ENCODE measurements around the gene TXNL4B.
"Not testable (repeated sequence)": the region's sequence is repeated elsewhere in the genome, so short reads cannot be mapped to it uniquely, and the experiment has no call there.

TXNL4B gene

GRCh38 chr16:72073560-72074230 lies 19.7 kb downstream of the TXNL4B start:
- no peak for DNase-seq (ENCODE audit: low read depth in 2 of 2)

GRCh38 chr16:72072514-72073342 lies 20.7 kb downstream of the TXNL4B start:
- DNase-seq (ENCODE audit: low read depth in 2 of 2): no peak

DNA sequence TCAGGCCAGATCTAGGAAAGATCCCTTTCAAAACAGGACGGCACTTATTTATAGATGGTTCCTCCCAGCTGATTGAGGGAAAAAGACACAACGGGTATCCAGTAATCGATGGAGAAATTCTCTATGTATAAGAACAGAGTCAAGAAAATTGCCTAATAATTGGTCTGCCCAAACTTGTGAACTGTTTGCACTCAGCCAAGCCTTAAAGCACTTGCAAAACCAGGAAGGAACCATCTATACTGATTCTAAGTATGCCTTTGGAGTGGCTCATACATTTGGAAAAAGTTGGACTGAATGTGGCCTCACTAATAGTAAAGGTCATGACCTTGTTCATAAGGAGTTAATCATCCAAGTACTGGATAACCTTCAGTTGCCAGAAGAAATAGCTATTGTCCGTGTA lies 24.5 kb downstream of the TXNL4B start:
- DNase-seq (ENCODE audit: low read depth in 2 of 2): no peak

DNA sequence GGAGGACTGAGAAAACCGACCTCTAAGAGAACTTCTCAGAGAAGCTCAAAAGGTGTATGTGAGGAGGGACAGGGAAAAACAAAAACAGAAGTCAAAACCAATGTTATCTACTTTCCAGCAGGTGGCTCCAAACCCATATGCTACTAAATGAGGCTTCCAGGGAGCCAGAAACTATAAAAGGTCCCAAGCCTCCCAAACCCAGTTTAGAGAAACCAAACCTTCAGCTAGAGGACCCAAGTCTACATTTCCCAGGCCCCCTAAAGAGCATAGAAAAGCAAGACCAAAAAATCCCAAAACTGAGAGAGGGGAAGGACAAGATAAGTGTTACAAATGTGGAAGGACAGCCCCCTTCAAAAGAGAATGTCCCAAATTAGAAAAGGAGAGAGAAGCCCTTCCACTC lies 26.7 kb downstream of the TXNL4B start:
- no peak for DNase-seq (ENCODE audit: low read depth in 2 of 2)

DNA sequence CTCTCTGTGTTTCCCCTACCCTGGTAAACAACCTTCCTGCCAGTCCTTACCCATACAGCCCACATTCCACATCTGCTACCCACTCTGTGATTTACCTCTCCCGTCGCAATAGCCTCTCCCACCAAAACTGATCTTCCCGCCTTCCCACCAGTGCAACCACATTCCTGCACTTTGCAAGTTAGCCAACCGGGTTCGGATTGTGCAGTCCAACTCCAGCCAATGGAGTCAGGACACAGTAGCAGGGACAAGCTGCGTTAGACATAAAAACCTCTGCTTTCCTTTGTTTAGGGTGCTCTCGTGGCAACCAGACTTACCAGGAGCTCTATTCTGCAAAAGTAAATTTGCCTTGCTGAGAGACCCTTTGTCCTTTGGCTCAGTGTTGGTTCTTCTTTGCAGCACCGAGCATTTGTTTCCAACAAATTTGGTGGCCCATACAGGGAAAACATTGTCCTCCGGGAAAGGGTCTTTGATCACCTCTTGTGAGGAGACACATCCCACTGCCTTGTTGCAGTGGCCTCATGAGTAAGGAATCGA lies 29.0 kb downstream of the TXNL4B start:
- DNase-seq (ENCODE audit: low read depth in 2 of 2): no peak

GRCh38 chr16:72061564-72061963 lies 31.9 kb downstream of the TXNL4B start:
- DNase-seq (ENCODE audit: low read depth in 2 of 2): no peak

DNA sequence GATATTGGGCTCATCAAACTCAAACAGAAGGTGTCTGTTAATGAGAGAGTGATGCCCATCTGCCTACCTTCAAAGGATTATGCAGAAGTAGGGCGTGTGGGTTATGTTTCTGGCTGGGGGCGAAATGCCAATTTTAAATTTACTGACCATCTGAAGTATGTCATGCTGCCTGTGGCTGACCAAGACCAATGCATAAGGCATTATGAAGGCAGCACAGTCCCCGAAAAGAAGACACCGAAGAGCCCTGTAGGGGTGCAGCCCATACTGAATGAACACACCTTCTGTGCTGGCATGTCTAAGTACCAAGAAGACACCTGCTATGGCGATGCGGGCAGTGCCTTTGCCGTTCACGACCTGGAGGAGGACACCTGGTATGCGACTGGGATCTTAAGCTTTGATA lies 33.0 kb downstream of the TXNL4B start:
- no peak for DNase-seq (ENCODE audit: low read depth in 2 of 2)

DNA sequence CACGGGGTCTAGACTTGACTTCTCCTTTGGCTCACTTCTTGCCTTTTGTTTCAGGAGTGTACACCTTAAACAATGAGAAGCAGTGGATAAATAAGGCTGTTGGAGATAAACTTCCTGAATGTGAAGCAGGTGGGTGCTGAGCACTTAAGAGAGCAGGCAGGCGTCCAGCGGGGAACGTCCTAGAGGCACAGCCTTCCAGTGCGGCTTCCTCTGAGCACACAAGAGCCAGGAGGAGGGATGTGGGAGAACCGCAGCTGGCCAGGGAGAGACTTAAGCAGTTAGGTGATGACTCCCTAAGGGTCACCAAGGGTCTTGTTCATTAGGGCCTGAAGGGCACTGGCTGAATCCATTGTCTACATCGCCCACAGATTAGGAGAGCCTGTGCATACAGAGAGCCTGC lies 34.4 kb downstream of the TXNL4B start:
- DNase-seq (ENCODE audit: low read depth in 2 of 2): not testable (repeated sequence)

GRCh38 chr16:72057313-72057712 lies 36.1 kb downstream of the TXNL4B start:
- DNase-seq (ENCODE audit: low read depth in 2 of 2): not testable (repeated sequence)

- DNase-seq (ENCODE audit: low read depth in 2 of 2): no peak
Measured at GRCh38 chr16:72055911-72056310, 37.5 kb downstream of the TXNL4B start.

GRCh38 chr16:72054254-72054847 lies 39.1 kb downstream of the TXNL4B start, which contains the start of gene HP:
HP (plus strand) TSS chr16:72054505; CDS start chr16:72054653, 148 bp downstream.
- DNase-seq (ENCODE audit: low read depth in 2 of 2): not testable (repeated sequence)

DNA sequence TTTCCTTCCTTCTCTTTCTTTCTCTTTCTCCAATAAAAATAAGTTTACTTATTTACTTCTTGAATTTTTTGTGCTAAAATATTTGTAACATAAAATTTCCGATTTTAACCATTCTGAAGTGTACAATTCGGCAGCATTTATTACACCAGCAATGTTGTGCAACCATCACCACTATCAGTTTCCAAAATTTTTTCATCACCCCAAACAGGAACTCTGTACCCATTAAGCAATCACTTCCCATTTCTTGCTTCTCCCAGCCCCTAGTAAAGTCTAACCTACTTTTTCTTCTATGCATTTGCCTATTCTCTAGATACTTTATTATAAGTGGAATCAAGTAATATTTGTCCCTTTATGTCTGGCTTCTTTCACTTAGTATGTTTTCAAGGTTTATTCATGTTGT lies 41.6 kb downstream of the TXNL4B start:
- no peak for DNase-seq (ENCODE audit: low read depth in 2 of 2)

- no peak for DNase-seq (ENCODE audit: low read depth in 2 of 2)
Measured at GRCh38 chr16:72050769-72051464, 42.5 kb downstream of the TXNL4B start.

DNA sequence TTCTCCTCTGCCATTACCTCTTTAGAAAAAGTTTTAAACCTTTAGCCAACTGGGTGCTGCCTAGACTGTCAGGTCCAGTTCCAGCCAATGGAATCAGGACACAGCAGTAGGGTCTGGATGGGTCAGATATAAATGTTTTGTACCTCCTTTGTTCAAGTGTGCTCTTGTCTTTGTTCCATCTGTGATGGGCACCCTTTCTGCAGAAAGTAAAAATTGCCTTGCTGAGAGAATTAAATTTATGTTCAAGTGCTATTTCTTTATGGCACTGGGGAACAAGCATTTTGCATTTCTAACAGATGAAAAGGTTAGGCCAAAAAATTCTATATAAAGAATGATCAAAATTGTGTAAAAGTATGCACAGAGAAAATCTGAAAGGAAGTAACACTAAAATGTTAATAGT lies 44.3 kb downstream of the TXNL4B start:
- DNase-seq (ENCODE audit: low read depth in 2 of 2): no peak

DNA sequence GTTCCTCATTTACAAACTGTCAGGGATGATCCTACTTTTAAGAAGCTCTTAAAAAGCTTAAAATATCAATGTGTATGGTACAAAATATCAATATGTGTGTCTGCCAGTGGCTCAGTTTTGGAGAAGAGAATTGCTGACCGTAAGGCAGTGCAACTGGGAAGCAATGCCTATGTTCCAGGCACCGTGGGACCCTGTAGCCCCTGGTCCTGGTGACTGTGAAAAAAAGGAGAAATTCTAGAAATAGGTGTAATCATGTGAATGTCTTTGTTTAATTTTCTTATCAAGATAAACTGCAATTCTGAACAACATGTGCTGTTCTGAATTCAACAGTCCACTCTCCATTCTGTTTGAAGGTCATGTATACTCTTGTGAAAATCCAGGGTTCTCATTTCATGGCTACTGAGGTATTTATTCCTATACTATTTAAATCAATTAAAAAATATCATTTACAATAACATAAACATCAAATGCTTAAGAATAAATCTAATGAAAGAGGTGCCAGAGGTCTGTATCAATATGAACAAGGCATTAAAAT lies 48.5 kb downstream of the TXNL4B start:
- DNase-seq (ENCODE audit: low read depth in 2 of 2): no peak

GRCh38 chr16:72044296-72044695 lies 49.1 kb downstream of the TXNL4B start:
- no peak for DNase-seq (ENCODE audit: low read depth in 2 of 2)

DNA sequence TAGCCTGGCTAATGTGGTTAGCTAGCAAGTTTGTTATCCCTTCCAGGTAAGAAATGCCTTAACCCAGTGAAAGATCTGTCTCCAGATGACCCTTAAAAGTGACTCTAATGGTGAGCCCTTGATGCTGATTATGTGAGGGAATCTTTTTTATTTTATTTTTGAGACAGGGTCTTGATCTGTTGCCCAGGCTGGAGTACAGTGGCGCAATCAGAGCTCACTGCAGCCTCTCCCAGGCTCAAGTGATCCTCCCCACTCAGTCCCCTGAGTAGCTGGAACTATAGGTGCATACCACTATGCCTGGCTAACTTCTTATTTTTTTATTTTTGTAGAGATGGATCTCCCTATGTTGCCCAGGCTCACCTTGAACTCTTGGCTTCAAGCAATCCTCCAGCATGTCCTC lies 49.9 kb downstream of the TXNL4B start:
- DNase-seq (ENCODE audit: low read depth in 2 of 2): no peak

GRCh38 chr16:72043058-72043457 lies 50.4 kb downstream of the TXNL4B start:
- DNase-seq (ENCODE audit: low read depth in 2 of 2): no peak

DNA sequence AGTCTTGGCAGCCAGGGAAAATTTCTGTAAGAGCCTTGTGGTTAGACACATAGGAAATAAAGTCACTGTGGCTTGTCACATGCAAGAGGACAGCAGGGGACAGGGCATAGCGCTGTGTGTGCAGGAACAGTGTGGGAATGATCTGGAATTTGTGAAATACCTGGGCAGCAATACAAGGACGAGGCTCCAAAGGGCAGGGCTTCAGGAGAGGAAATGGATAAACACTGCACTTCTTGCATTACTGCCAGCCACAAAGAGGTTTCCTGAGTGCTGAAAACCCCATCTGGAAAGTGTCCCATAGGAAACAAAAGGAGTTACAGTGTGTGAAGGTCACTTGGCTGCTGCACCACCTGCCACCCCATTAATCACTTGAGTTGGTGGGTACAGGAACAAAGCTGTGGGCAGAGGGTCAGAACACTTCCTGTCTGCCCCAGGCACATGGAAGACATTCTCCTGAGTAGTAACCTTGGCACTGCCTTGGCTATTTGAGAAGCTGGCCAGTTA lies 51.2 kb downstream of the TXNL4B start:
- no peak for DNase-seq (ENCODE audit: low read depth in 2 of 2)

GRCh38 chr16:72036098-72036497 lies 57.3 kb downstream of the TXNL4B start:
- no peak for DNase-seq (ENCODE audit: low read depth in 2 of 2)

Measured in stimulated activated CD8-positive, alpha-beta memory T cell treated with anti-CD3 and anti-CD28 coated beads, Interleukin-15, amount 100 ng/mL, for 4 hours (primary cell).